Inflammatory macrophage (primary cell): ENCODE results near the gene TMEM150A.
A peak's percentile ranks its signal among the peaks of the same experiment; 100 is the strongest.
"Not testable (repeated sequence)": the region's sequence is repeated elsewhere in the genome, so short reads cannot be mapped to it uniquely, and the experiment has no call there.

Source experiments
- DNase-seq, 2 donors: peaks; one replicate each; pipeline ENCODE4 v3.0.0-alpha.2; 2020 to 2022

Gene TMEM150A

GRCh38 chr2:85564144-85564563 lies 38.3 kb downstream of the TMEM150A start:
- peak; percentile 72 to 94 for DNase-seq

GRCh38 chr2:85561280-85562212 lies 41.0 kb downstream of the TMEM150A start, which contains the start of gene GGCX:
GGCX (minus strand) TSS chr2:85561493; CDS start chr2:85561428, 65 bp downstream.
- DNase-seq = peak; percentile 94 to 97

GRCh38 chr2:85560812-85561279 lies 41.7 kb downstream of the TMEM150A start:
- no peak for DNase-seq

- not testable (repeated sequence) for DNase-seq
Measured at GRCh38 chr2:85560403-85560726, 42.1 kb downstream of the TMEM150A start.

- DNase-seq = no peak
Measured at GRCh38 chr2:85558160-85558559, 44.3 kb downstream of the TMEM150A start.

GRCh38 chr2:85557130-85557529 lies 45.4 kb downstream of the TMEM150A start:
- DNase-seq = no peak

GRCh38 chr2:85554980-85555612 lies 47.4 kb downstream of the TMEM150A start:
- no peak for DNase-seq

GRCh38 chr2:85553184-85553583 lies 49.3 kb downstream of the TMEM150A start:
- DNase-seq = no peak

- peak; percentile 78 to 87 for DNase-seq
Measured at GRCh38 chr2:85551698-85552678, 50.5 kb downstream of the TMEM150A start.

GRCh38 chr2:85550486-85550885 lies 52.0 kb downstream of the TMEM150A start:
- peak; percentile 43 to 56 for DNase-seq

- no peak for DNase-seq
Measured at GRCh38 chr2:85549826-85550225, 52.7 kb downstream of the TMEM150A start.

- no peak for DNase-seq
Measured at GRCh38 chr2:85549095-85549494, 53.4 kb downstream of the TMEM150A start.

- no peak for DNase-seq
Measured at GRCh38 chr2:85548608-85548900, 53.9 kb downstream of the TMEM150A start.
